HEK293 (cell line): ENCODE data around the gene RORC.
"Not testable (repeated sequence)": the region's sequence is repeated elsewhere in the genome, so short reads cannot be mapped to it uniquely, and the experiment has no call there.

Experiments used
- CTCF ChIA-PET: fragments of 350-600 bp; formaldehyde crosslinking; extraction: SDS; loops from one replicate; lab custom pipeline; 2021; ENCODE audit warnings: antibody characterized with exemption; lab: Yijun Ruan, JAX
- POLR2A ChIA-PET: fragments of 300-600 bp; formaldehyde crosslinking; extraction: SDS; loops from one replicate; lab custom pipeline; 2020; ENCODE audit warnings: antibody characterized with exemption, inconsistent platforms; lab: Yijun Ruan, JAX
- H3K27ac ChIP-seq: fragments of 200-500 bp; sonication (Bioruptor generic); 2 replicates; pipeline ENCODE4 v1.5.1; 2014; ENCODE audit warnings: low read depth, low read length, control low read depth, inconsistent platforms; ENCODE audit errors: extremely low read depth
- H3K36me3 ChIP-seq, 2 experiments: fragments of 200-500 bp in 1 of 2; sonication (Bioruptor generic) in 1 of 2; 1 replicate in 1 of 2; 2 replicates in 1 of 2; pipeline ENCODE4 v1.5.1; 2014 to 2017; ENCODE audit warnings: inconsistent platforms in 2 of 2, low read length in 2 of 2; ENCODE audit not compliant: control insufficient read depth in 2 of 2, insufficient read depth in 1 of 2
- H3K4me1 ChIP-seq: fragments of 200-500 bp; sonication (Bioruptor generic); 2 replicates; pipeline ENCODE4 v1.5.1; 2014; ENCODE audit warnings: mild to moderate bottlenecking, low read length, inconsistent platforms; ENCODE audit not compliant: control insufficient read depth, insufficient read depth
- H3K4me3 ChIP-seq: 2 replicates; pipeline ENCODE4 v1.5.1; 2011; ENCODE audit warnings: low read depth, mild to moderate bottlenecking, control low read depth, low read length, moderate library complexity
- H3K9me3 ChIP-seq: fragments of 200-500 bp; sonication (Bioruptor generic); 2 replicates; pipeline ENCODE4 v1.5.1; 2014; ENCODE audit warnings: low read depth, low read length, inconsistent platforms; ENCODE audit not compliant: control insufficient read depth, insufficient read depth
- GLI4 ChIP-seq: fragments of 450-650 bp; formaldehyde crosslinking; IDR thresholded peaks from 2 replicates; pipeline ENCODE4 v1.5.1; 2016; ENCODE audit warnings: missing biosample characterization, missing genetic modification characterization
- KLF17 ChIP-seq: fragments of 450-650 bp; formaldehyde crosslinking; IDR thresholded peaks from 2 replicates; pipeline ENCODE4 v1.5.1; 2016; ENCODE audit warnings: missing biosample characterization, missing genetic modification characterization
- PBX3 ChIP-seq: sonication (generic); formaldehyde crosslinking; IDR thresholded peaks from 2 replicates; pipeline ENCODE4 v1.8.1; 2022; ENCODE audit warnings: mild to moderate bottlenecking, moderate library complexity, missing genetic modification reagents
- SETDB1 ChIP-seq: IDR thresholded peaks from one replicate; pipeline ENCODE4 v1.6.1; 2017; ENCODE audit warnings: mild to moderate bottlenecking, low read length, moderate library complexity, mixed read lengths; ENCODE audit not compliant: insufficient read length
- YY2 ChIP-seq: fragments of 450-650 bp; formaldehyde crosslinking; IDR thresholded peaks from 2 replicates; pipeline ENCODE4 v1.5.1; 2016; ENCODE audit warnings: missing biosample characterization, missing genetic modification characterization
- ZBTB17 ChIP-seq: fragments of 450-650 bp; formaldehyde crosslinking; IDR thresholded peaks from 2 replicates; pipeline ENCODE4 v1.5.1; 2016; ENCODE audit warnings: missing biosample characterization, missing genetic modification characterization
- ZBTB20 ChIP-seq: fragments of 450-650 bp; formaldehyde crosslinking; IDR thresholded peaks from 2 replicates; pipeline ENCODE4 v1.5.1; 2016; ENCODE audit warnings: missing biosample characterization, missing genetic modification characterization
- ZBTB7A ChIP-seq: fragments of 450-650 bp; formaldehyde crosslinking; IDR thresholded peaks from 2 replicates; pipeline ENCODE4 v1.5.1; 2016; ENCODE audit warnings: low read depth, missing biosample characterization, missing genetic modification characterization
- ZBTB8A ChIP-seq: fragments of 450-650 bp; formaldehyde crosslinking; IDR thresholded peaks from 2 replicates; pipeline ENCODE4 v1.5.1; 2016; ENCODE audit warnings: missing biosample characterization, missing genetic modification characterization
- ZFP3 ChIP-seq: fragments of 450-650 bp; formaldehyde crosslinking; IDR thresholded peaks from 2 replicates; pipeline ENCODE4 v1.5.1; 2016; ENCODE audit warnings: low read depth, missing biosample characterization, missing genetic modification characterization
- ZFP41 ChIP-seq: fragments of 450-650 bp; formaldehyde crosslinking; IDR thresholded peaks from 2 replicates; pipeline ENCODE4 v1.5.1; 2016; ENCODE audit warnings: missing biosample characterization, missing genetic modification characterization, borderline replicate concordance
- ZNF175 ChIP-seq: fragments of 450-650 bp; formaldehyde crosslinking; IDR thresholded peaks from 2 replicates; pipeline ENCODE4 v1.5.1; 2016; ENCODE audit warnings: missing biosample characterization, missing genetic modification characterization
- ZNF2 ChIP-seq: fragments of 450-650 bp; formaldehyde crosslinking; IDR thresholded peaks from 2 replicates; pipeline ENCODE4 v1.5.1; 2016; ENCODE audit warnings: missing biosample characterization, missing genetic modification characterization
- ZNF362 ChIP-seq: fragments of 450-650 bp; formaldehyde crosslinking; IDR thresholded peaks from 2 replicates; pipeline ENCODE4 v1.5.1; 2016; ENCODE audit warnings: missing biosample characterization, missing genetic modification characterization
- ZNF416 ChIP-seq: fragments of 450-650 bp; formaldehyde crosslinking; IDR thresholded peaks from 2 replicates; pipeline ENCODE4 v1.5.1; 2016; ENCODE audit warnings: missing biosample characterization, missing genetic modification characterization
- ZNF544 ChIP-seq: fragments of 450-650 bp; formaldehyde crosslinking; IDR thresholded peaks from 2 replicates; pipeline ENCODE4 v1.5.0; 2017; ENCODE audit warnings: missing biosample characterization, missing genetic modification characterization
- ZNF585B ChIP-seq: fragments of 450-650 bp; formaldehyde crosslinking; IDR thresholded peaks from 2 replicates; pipeline ENCODE4 v1.5.1; 2016; ENCODE audit warnings: missing biosample characterization, missing genetic modification characterization
- ZNF645 ChIP-seq: fragments of 450-650 bp; formaldehyde crosslinking; IDR thresholded peaks from 2 replicates; pipeline ENCODE4; 2016; ENCODE audit warnings: missing biosample characterization, missing genetic modification characterization
- ZNF658 ChIP-seq: fragments of 450-650 bp; formaldehyde crosslinking; IDR thresholded peaks from 2 replicates; pipeline ENCODE4; 2016; ENCODE audit warnings: missing biosample characterization, missing genetic modification characterization
- ZSCAN30 ChIP-seq: fragments of 450-650 bp; IDR thresholded peaks from 2 replicates; pipeline ENCODE4 v1.5.1; 2018; ENCODE audit warnings: missing biosample characterization, mild to moderate bottlenecking, missing genetic modification characterization, moderate library complexity

RORC gene

GRCh38 chr1:151783796-151784195 lies 47.8 kb downstream of the RORC start:
- ChIA-PET POLR2A (no interaction called here), CTCF (interaction anchor here (0.7 kb wide), 1 partner anchor 483 kb away, joined by 4 read pairs; no protein-coding TSS in a partner anchor)
- Histone ChIP-seq H3K36me3 (peaks cover 9 to 18% of the 10 kb centered on the region in 2 experiments), H3K27ac (no peak overlapping the region), H3K4me1 (no peaks in the 10 kb centered on the region), H3K9me3 (no peaks in the 10 kb centered on the region), H3K4me3 (no peak overlapping the region)
- TF ChIP-seq ZNF544 (tag by site-specific recombination): no peak
- TF ChIP-seq KLF17 (tag by site-specific recombination): no peak
- TF ChIP-seq YY2 (tag by site-specific recombination): no peak
- TF ChIP-seq ZNF645 (tag by site-specific recombination): no peak
- no peak for TF ChIP-seq ZSCAN30 (tag by site-specific recombination)

DNA sequence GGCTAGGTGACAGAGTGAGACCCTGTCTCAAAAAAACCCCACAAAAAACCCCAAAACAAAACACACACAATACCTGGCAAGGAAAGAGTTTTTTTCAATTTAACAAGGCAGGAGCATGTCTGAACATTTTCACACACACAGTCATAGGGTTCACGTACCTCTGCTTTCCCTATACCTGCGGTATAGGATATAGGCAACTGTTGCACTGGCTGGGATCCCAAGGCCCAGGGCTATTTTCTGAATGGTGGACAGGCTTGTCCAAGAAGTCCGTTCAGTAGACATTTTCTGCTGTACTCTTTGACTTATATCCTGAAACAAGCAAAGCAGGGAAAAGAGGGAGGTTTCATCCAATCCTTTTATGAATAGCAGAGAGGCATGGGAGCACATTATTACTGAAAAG lies 48.9 kb downstream of the RORC start:
- no peak overlapping the region for H3K4me3 ChIP-seq
- H3K4me1 ChIP-seq: no peaks in the 10 kb centered on the region
- CTCF ChIA-PET: no interaction called here
- TF ChIP-seq ZNF585B (tag by site-specific recombination) (no peak), PBX3 (CRISPR knock-in tag) (no peak), ZBTB17 (tag by site-specific recombination) (no peak), ZNF416 (no peak), ZNF175 (tag by site-specific recombination) (no peak), SETDB1 (no peak), ZFP3 (tag by site-specific recombination) (no peak), ZNF362 (tag by site-specific recombination) (no peak), ZBTB20 (tag by site-specific recombination) (no peak), ZNF658 (tag by site-specific recombination) (no peak), ZBTB8A (tag by site-specific recombination) (no peak), ZFP41 (tag by site-specific recombination) (no peak), ZNF2 (tag by site-specific recombination) (no peak), ZBTB7A (tag by site-specific recombination) (no peak), GLI4 (tag by site-specific recombination) (no peak), ZNF544 (tag by site-specific recombination) (no peak)
- TF ChIP-seq, all 188 proteins: peak for 0
- POLR2A ChIA-PET: no interaction called here
- peaks cover 9 to 26% of the 10 kb centered on the region in 2 experiments for H3K36me3 ChIP-seq
- no peaks in the 10 kb centered on the region for H3K9me3 ChIP-seq
- no peak overlapping the region for H3K27ac ChIP-seq

- H3K36me3 ChIP-seq: peaks cover 9 to 29% of the 10 kb centered on the region in 2 experiments
- CTCF ChIA-PET, H3K4me1 ChIP-seq, H3K4me3 ChIP-seq, H3K27ac ChIP-seq, H3K9me3 ChIP-seq, POLR2A ChIA-PET: not testable (repeated sequence)
These were observed 49.6 kb downstream of the RORC start for GRCh38 chr1:151782026-151782425.

- ChIA-PET POLR2A (interaction anchor here (1.9 kb wide), 1 partner anchor 17 kb away, joined by 7 read pairs; the partner anchor contains the start of gene MRPL9), CTCF (interaction anchor here (0.6 to 1.0 kb wide), 3 partner anchors 68 to 396 kb away, joined by 4 to 5 read pairs (median 5); no protein-coding TSS in a partner anchor)
- not testable (repeated sequence) for H3K4me1 ChIP-seq, H3K9me3 ChIP-seq, H3K27ac ChIP-seq, H3K4me3 ChIP-seq
- H3K36me3 ChIP-seq: peaks cover 9 to 42% of the 10 kb centered on the region in 2 experiments
These were observed 50.9 kb downstream of the RORC start for GRCh38 chr1:151780736-151781135.
